Medulla oblongata (tissue), 1 donor: Measurements from ENCODE around the gene HDHD5.

Experiments used
- DNase-seq: peaks from one replicate; pipeline ENCODE4 v3.0.0-alpha.2; 2015; ENCODE audit errors: extremely low spot score

The HDHD5 gene

GRCh38 chr22:17120281-17120680 is 38.8 kb downstream of the HDHD5 start:
- no peak for DNase-seq

- DNase-seq = no peak
These were observed 39.4 kb downstream of the HDHD5 start for GRCh38 chr22:17119481-17120202.

- no peak for DNase-seq
These were observed 40.7 kb downstream of the HDHD5 start for GRCh38 chr22:17118342-17118741.

- DNase-seq = peak; percentile 45
These were observed 41.2 kb downstream of the HDHD5 start for GRCh38 chr22:17117890-17118289.

GRCh38 chr22:17117400-17117799 is 41.7 kb downstream of the HDHD5 start:
- no peak for DNase-seq

GRCh38 chr22:17116572-17117330 is 42.3 kb downstream of the HDHD5 start:
- no peak for DNase-seq

- DNase-seq = peak; percentile 30
These were observed 43.0 kb downstream of the HDHD5 start for GRCh38 chr22:17115945-17116565.

GRCh38 chr22:17115236-17115635 is 43.8 kb downstream of the HDHD5 start:
- DNase-seq = no peak

GRCh38 chr22:17114898-17115235 is 44.2 kb downstream of the HDHD5 start:
- no peak for DNase-seq

- no peak for DNase-seq
These were observed 44.7 kb downstream of the HDHD5 start for GRCh38 chr22:17114173-17114897.

GRCh38 chr22:17113600-17113999 is 45.5 kb downstream of the HDHD5 start:
- DNase-seq = no peak

GRCh38 chr22:17112491-17113042 is 46.5 kb downstream of the HDHD5 start:
- DNase-seq = no peak

- DNase-seq = no peak
These were observed 48.1 kb downstream of the HDHD5 start for GRCh38 chr22:17110791-17111550.

GRCh38 chr22:17109976-17110375 is 49.1 kb downstream of the HDHD5 start:
- DNase-seq = no peak

- DNase-seq = no peak
These were observed 49.8 kb downstream of the HDHD5 start for GRCh38 chr22:17109113-17109865.

GRCh38 chr22:17108256-17109112 is 50.6 kb downstream of the HDHD5 start:
- no peak for DNase-seq

GRCh38 chr22:17107547-17107810 is 51.6 kb downstream of the HDHD5 start:
- no peak for DNase-seq

- DNase-seq = peak; percentile 83
These were observed 52.1 kb downstream of the HDHD5 start for GRCh38 chr22:17106785-17107546.
